IPS DF 19.7 (cell line): ENCODE data around the gene MRGPRE.

Experiments
- DNase-seq: peaks from one replicate; pipeline ENCODE4 v3.0.0-alpha.2; 2013; ENCODE audit warnings: low read depth, low spot score

The MRGPRE gene

GRCh38 chr11:3226846-3227567, 5.2 kb downstream of the MRGPRE start:
- no peak for DNase-seq

GRCh38 chr11:3225826-3226750, 6.1 kb downstream of the MRGPRE start:
- DNase-seq: no peak

- no peak for DNase-seq
These were observed 7.0 kb downstream of the MRGPRE start for GRCh38 chr11:3225159-3225758.

- no peak for DNase-seq
These were observed 7.7 kb downstream of the MRGPRE start for GRCh38 chr11:3224401-3225057.

- DNase-seq: no peak
These were observed 8.3 kb downstream of the MRGPRE start for GRCh38 chr11:3223932-3224381.

- no peak for DNase-seq
These were observed 9.0 kb downstream of the MRGPRE start for GRCh38 chr11:3222941-3223915.

GRCh38 chr11:3222003-3222855, 10.0 kb downstream of the MRGPRE start:
- no peak for DNase-seq

- DNase-seq: no peak
These were observed 10.7 kb downstream of the MRGPRE start for GRCh38 chr11:3221408-3222002.

GRCh38 chr11:3220521-3221407, 11.5 kb downstream of the MRGPRE start:
- DNase-seq: no peak

GRCh38 chr11:3220101-3220500, 12.1 kb downstream of the MRGPRE start:
- DNase-seq: no peak

- no peak for DNase-seq
These were observed 12.8 kb downstream of the MRGPRE start for GRCh38 chr11:3219281-3219892.

GRCh38 chr11:3218483-3219280, 13.5 kb downstream of the MRGPRE start, which contains the start of gene MRGPRG:
Gene MRGPRG (minus strand): TSS chr11:3218813. CDS start chr11:3218813, 0 bp downstream.
- DNase-seq: no peak

GRCh38 chr11:3217818-3218482, 14.3 kb downstream of the MRGPRE start:
- no peak for DNase-seq

GRCh38 chr11:3216027-3216525, 16.1 kb downstream of the MRGPRE start:
- DNase-seq: no peak

- DNase-seq: no peak
These were observed 16.7 kb downstream of the MRGPRE start for GRCh38 chr11:3215346-3216026.

- no peak for DNase-seq
These were observed 17.9 kb downstream of the MRGPRE start for GRCh38 chr11:3214420-3214699.
